ENCODE measurements around the gene GIMAP7.
"Not testable (repeated sequence)": the region's sequence is repeated elsewhere in the genome, so short reads cannot be mapped to it uniquely, and the experiment has no call there.

GIMAP7 gene

GRCh38 chr7:150514748-150515222 is at the start of gene GIMAP7:
Gene GIMAP7, plus strand, starts transcription at chr7:150514872. Its CDS starts 5,103 bp downstream, at chr7:150519975.
- peak; percentile 26 for DNase-seq (ENCODE audit: low read depth)

GRCh38 chr7:150464962-150465361 is 49.7 kb upstream of the GIMAP7 start:
- DNase-seq (ENCODE audit: low read depth), result no peak

- no peak for DNase-seq (ENCODE audit: low read depth)
Measured at GRCh38 chr7:150465414-150465813, 49.3 kb upstream of the GIMAP7 start.

GRCh38 chr7:150466477-150466876 is 48.2 kb upstream of the GIMAP7 start:
- no peak for DNase-seq (ENCODE audit: low read depth)

GRCh38 chr7:150468241-150468640 is 46.4 kb upstream of the GIMAP7 start:
- DNase-seq (ENCODE audit: low read depth), result no peak

GRCh38 chr7:150471886-150472285 is 42.8 kb upstream of the GIMAP7 start:
- no peak for DNase-seq (ENCODE audit: low read depth)

GRCh38 chr7:150473902-150474301 is 40.8 kb upstream of the GIMAP7 start:
- DNase-seq (ENCODE audit: low read depth), result no peak

- no peak for DNase-seq (ENCODE audit: low read depth)
Measured at GRCh38 chr7:150476285-150476684, 38.4 kb upstream of the GIMAP7 start.

GRCh38 chr7:150476819-150477631 is 37.6 kb upstream of the GIMAP7 start:
- no peak for DNase-seq (ENCODE audit: low read depth)

- DNase-seq (ENCODE audit: low read depth), result no peak
Measured at GRCh38 chr7:150479023-150479716, 35.5 kb upstream of the GIMAP7 start.

GRCh38 chr7:150481186-150481920 is 33.3 kb upstream of the GIMAP7 start:
- DNase-seq (ENCODE audit: low read depth), result no peak

- DNase-seq (ENCODE audit: low read depth), result no peak
Measured at GRCh38 chr7:150481922-150482321, 32.8 kb upstream of the GIMAP7 start.

GRCh38 chr7:150483514-150483913 is 31.2 kb upstream of the GIMAP7 start:
- DNase-seq (ENCODE audit: low read depth), result not testable (repeated sequence)

GRCh38 chr7:150484071-150484470 is 30.6 kb upstream of the GIMAP7 start:
- not testable (repeated sequence) for DNase-seq (ENCODE audit: low read depth)

GRCh38 chr7:150487625-150488024 is 27.0 kb upstream of the GIMAP7 start:
- no peak for DNase-seq (ENCODE audit: low read depth)

- DNase-seq (ENCODE audit: low read depth), result no peak
Measured at GRCh38 chr7:150489782-150490181, 24.9 kb upstream of the GIMAP7 start.

GRCh38 chr7:150493442-150493841 is 21.2 kb upstream of the GIMAP7 start:
- not testable (repeated sequence) for DNase-seq (ENCODE audit: low read depth)

GRCh38 chr7:150502519-150502918 is 12.2 kb upstream of the GIMAP7 start:
- no peak for DNase-seq (ENCODE audit: low read depth)

- DNase-seq (ENCODE audit: low read depth), result no peak
Measured at GRCh38 chr7:150503155-150503554, 11.5 kb upstream of the GIMAP7 start.

GRCh38 chr7:150503581-150503980 is 11.1 kb upstream of the GIMAP7 start:
- DNase-seq (ENCODE audit: low read depth), result no peak

GRCh38 chr7:150507947-150508602 is 6.6 kb upstream of the GIMAP7 start:
- no peak for DNase-seq (ENCODE audit: low read depth)

- no peak for DNase-seq (ENCODE audit: low read depth)
Measured at GRCh38 chr7:150511048-150511447, 3.6 kb upstream of the GIMAP7 start.
